ENCODE results near the gene PDE6A.
A peak's percentile ranks its signal among the peaks of the same experiment; 100 is the strongest.

Gene PDE6A

DNA sequence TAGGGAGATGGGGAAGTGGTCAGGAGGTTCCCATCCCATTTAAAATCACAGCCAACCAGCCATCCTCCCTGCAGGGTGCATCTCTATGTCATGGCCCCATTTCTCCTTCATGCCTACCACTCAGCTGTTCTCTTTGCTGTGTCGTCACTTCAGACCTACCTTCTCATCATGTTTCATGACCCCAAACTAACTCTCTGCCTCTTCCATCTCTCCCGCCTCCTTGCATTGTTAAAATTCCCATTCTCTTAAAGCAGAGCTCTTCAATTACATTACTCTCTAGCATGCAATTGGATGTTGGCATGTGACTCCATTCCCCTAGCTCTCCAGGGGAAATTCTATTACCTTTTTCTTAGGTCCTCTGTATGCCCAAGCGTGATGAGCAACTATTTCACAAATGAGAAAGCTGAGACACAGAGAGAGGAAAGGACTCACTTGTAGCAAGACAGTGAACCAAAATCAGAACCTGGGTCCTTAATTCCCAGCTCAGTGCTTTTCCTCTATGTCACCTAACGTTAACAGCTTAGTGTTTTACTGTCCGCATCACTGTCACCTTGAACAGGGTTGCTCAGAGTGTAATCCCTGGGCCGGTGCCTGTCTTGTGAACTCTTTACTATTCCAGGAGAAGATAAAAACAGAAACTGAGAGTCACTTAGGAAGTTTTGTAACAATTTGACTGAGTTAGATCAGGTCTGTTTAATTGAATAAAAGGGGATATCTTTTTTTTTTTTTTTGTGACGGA is 28.1 kb downstream of the PDE6A start:
- Histone ChIP-seq H3K4me3 (ENCODE audit: low read length, poor library complexity, severe bottlenecking) (no peak overlapping the region), H4K20me1 (ENCODE audit: insufficient read depth, low read length, poor library complexity, severe bottlenecking) (no peaks in the 10 kb centered on the region), H3K9me2 (replicated peaks; ENCODE audit: low read depth, low read length) (no peaks in the 10 kb centered on the region), H3K79me2 (ENCODE audit: insufficient read depth, low read length) (no peaks in the 10 kb centered on the region), H2AFZ (ENCODE audit: low read length) (no peak overlapping the region), H3K27me3 (ENCODE audit: insufficient read depth, low read length, poor library complexity, severe bottlenecking) (no peaks in the 10 kb centered on the region), H3K4me2 (ENCODE audit: low read depth, low read length, poor library complexity, severe bottlenecking) (no peak overlapping the region), H3K36me3 (ENCODE audit: insufficient read depth, low read length) (no peaks in the 10 kb centered on the region), H3K4me1 (ENCODE audit: insufficient read depth, low read length, poor library complexity, severe bottlenecking) (peaks cover 16% of the 10 kb centered on the region), H3F3A (ENCODE audit: low read depth) (no peaks in the 10 kb centered on the region), H3K9me3 (ENCODE audit: insufficient read depth, low read depth, low read length) (no peaks in the 10 kb centered on the region), H3K9ac (ENCODE audit: low read depth, low read length, poor library complexity, severe bottlenecking) (no peak overlapping the region)
- TF ChIP-seq, protein P1, sequence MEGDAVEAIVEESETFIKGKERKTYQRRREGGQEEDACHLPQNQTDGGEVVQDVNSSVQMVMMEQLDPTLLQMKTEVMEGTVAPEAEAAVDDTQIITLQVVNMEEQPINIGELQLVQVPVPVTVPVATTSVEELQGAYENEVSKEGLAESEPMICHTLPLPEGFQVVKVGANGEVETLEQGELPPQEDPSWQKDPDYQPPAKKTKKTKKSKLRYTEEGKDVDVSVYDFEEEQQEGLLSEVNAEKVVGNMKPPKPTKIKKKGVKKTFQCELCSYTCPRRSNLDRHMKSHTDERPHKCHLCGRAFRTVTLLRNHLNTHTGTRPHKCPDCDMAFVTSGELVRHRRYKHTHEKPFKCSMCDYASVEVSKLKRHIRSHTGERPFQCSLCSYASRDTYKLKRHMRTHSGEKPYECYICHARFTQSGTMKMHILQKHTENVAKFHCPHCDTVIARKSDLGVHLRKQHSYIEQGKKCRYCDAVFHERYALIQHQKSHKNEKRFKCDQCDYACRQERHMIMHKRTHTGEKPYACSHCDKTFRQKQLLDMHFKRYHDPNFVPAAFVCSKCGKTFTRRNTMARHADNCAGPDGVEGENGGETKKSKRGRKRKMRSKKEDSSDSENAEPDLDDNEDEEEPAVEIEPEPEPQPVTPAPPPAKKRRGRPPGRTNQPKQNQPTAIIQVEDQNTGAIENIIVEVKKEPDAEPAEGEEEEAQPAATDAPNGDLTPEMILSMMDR (conservative IDR thresholded peaks at IDR 0.05; ENCODE audit: low read length), result no peak

DNA sequence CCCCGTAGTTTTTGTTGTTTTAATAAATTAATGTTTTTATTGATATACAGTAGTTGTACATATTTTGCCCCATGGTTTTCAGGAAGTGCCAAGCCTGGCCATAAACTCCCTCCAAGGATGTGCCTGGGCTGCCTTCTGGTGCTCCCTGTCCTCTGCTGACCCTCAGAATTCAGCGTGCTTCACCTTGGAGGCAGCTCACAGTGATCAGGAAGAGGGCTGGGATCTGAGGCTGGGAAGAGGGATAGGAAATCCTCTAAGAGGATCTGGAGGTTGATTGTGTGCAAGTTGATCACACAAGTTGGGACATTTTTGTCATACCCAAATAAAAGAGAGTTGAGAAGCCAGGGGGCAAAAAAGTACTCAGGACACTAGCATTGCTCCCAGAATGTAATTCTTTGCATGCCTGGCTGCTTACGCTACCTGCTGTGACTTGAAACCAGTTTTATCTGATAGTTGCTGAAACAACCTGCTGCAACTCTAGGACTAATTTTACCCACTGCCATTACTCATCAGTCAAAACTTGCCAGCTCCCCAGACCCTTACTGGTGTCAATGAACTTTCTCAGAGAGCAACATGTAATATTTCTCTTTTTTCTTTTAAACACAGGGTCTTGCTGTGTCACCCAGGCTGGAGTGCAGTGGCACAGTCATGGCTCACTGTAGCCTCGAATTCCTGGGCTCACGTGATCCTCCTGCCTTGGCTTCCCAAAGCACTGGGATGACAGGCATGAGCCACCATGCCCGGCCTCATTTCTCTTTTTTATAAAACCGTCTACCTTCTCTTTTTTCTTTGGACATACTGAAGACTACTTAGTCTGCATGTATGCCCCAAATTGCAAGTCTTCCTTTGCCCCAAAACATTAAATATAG is 29.0 kb downstream of the PDE6A start:
- Histone ChIP-seq H3K9me3 (ENCODE audit: insufficient read depth, low read depth, low read length) (no peaks in the 10 kb centered on the region), H3K4me1 (ENCODE audit: insufficient read depth, low read length, poor library complexity, severe bottlenecking) (peaks cover 16% of the 10 kb centered on the region), H3K9ac (ENCODE audit: low read depth, low read length, poor library complexity, severe bottlenecking) (no peak overlapping the region), H3F3A (ENCODE audit: low read depth) (no peaks in the 10 kb centered on the region), H4K20me1 (ENCODE audit: insufficient read depth, low read length, poor library complexity, severe bottlenecking) (no peaks in the 10 kb centered on the region), H3K79me2 (ENCODE audit: insufficient read depth, low read length) (no peaks in the 10 kb centered on the region), H3K36me3 (ENCODE audit: insufficient read depth, low read length) (no peaks in the 10 kb centered on the region), H3K27me3 (ENCODE audit: insufficient read depth, low read length, poor library complexity, severe bottlenecking) (no peaks in the 10 kb centered on the region), H3K4me2 (ENCODE audit: low read depth, low read length, poor library complexity, severe bottlenecking) (no peak overlapping the region), H2AFZ (ENCODE audit: low read length) (peak overlapping the region; percentile 34; the same call in 1 of the 2 replicates), H3K4me3 (ENCODE audit: low read length, poor library complexity, severe bottlenecking) (no peak overlapping the region), H3K9me2 (replicated peaks; ENCODE audit: low read depth, low read length) (no peaks in the 10 kb centered on the region)
- TF ChIP-seq EZH2phosphoT487 (IDR thresholded peaks at IDR 0.05; ENCODE audit: borderline replicate concordance), result no peak
- TF ChIP-seq, protein P1 (conservative IDR thresholded peaks at IDR 0.05; ENCODE audit: low read length), result no peak

DNA sequence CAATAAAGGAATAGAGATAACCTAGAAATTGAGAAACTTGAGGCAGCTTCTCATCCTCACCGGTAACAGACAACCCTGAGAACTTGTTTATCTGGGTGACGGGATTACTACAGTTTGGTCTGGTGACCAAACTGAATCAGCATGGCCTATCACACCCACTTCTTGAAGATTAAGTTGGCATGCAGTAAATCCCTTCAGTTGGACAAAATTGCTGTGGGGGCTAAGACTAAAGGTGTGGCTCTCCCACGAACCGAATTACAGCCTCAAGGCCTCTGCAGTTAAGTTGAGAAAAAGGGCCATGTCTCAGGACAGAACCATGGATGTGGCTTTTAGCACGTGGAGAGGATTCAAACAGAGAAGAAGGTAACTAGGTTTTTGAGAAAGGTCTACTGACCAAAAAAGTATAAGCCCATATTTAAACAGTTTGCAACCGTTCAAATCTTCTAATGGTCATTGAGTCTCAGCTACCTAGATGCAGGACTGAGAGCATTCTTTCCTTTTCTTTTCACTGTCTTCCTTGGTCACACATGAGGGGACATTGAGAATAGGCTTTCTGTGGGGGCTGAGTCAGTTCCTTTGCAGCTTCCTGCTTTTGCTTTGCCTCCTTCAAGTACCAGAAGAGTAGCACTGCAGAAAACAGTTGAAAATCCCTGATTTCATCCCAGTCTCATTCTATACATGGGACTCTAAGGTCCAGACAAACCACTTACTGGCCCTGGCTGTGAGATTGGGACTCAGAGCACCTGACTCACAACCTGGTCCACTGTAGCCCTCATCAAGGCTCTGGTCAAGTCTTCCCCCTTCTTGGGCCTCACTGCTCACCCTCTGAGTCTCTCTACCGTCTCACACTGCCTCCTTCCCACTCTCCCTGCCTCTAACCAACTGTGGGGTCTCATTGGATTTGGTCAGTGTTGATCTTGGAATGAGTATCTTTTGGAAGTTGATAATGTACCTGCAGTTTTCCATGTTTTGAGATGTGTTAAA is 30.9 kb downstream of the PDE6A start:
- Histone ChIP-seq H3K4me3 (ENCODE audit: low read length, poor library complexity, severe bottlenecking) (peak overlapping the region; percentile 9), H3K36me3 (ENCODE audit: insufficient read depth, low read length) (no peaks in the 10 kb centered on the region), H2AFZ (ENCODE audit: low read length) (peak overlapping the region; percentile 93), H3F3A (ENCODE audit: low read depth) (no peaks in the 10 kb centered on the region), H3K27me3 (ENCODE audit: insufficient read depth, low read length, poor library complexity, severe bottlenecking) (no peaks in the 10 kb centered on the region), H3K79me2 (ENCODE audit: insufficient read depth, low read length) (no peaks in the 10 kb centered on the region), H3K9me2 (replicated peaks; ENCODE audit: low read depth, low read length) (no peaks in the 10 kb centered on the region), H4K20me1 (ENCODE audit: insufficient read depth, low read length, poor library complexity, severe bottlenecking) (no peaks in the 10 kb centered on the region), H3K9ac (ENCODE audit: low read depth, low read length, poor library complexity, severe bottlenecking) (peak overlapping the region; percentile 19), H3K9me3 (ENCODE audit: insufficient read depth, low read depth, low read length) (no peaks in the 10 kb centered on the region), H3K4me1 (ENCODE audit: insufficient read depth, low read length, poor library complexity, severe bottlenecking) (peaks cover 16% of the 10 kb centered on the region), H3K4me2 (ENCODE audit: low read depth, low read length, poor library complexity, severe bottlenecking) (peak overlapping the region; percentile 49)
- TF ChIP-seq EZH2phosphoT487 (IDR thresholded peaks at IDR 0.05; ENCODE audit: borderline replicate concordance), result no peak
- TF ChIP-seq, protein P1 (conservative IDR thresholded peaks at IDR 0.05; ENCODE audit: low read length), result no peak

All from Loucy (cell line).